DOHH2 (cell line): ENCODE data around the gene CEBPA.

Source experiments
- H3F3A ChIP-seq: fragments of 200-600 bp; sonication (generic), shearing (Covaris generic); 2 replicates; pipeline ENCODE4 v1.6.0; 2016; ENCODE audit warnings: antibody characterized with exemption, mild to moderate bottlenecking; ENCODE audit not compliant: control insufficient read depth, insufficient read depth
- H3K27ac ChIP-seq: fragments of 200-600 bp; sonication (generic); 2 replicates; pipeline ENCODE4 v1.5.1; 2014; ENCODE audit warnings: low read depth, mild to moderate bottlenecking, low read length, moderate library complexity
- H3K27me3 ChIP-seq: fragments of 200-600 bp; sonication (generic); 2 replicates; pipeline ENCODE4 v1.6.1; 2014; ENCODE audit warnings: mild to moderate bottlenecking, low read length, mixed read lengths; ENCODE audit not compliant: control insufficient read depth
- H3K36me3 ChIP-seq: fragments of 200-600 bp; sonication (generic); 2 replicates; pipeline ENCODE4 v1.6.1; 2014; ENCODE audit warnings: mild to moderate bottlenecking, low read length, moderate library complexity, mixed read lengths; ENCODE audit not compliant: control insufficient read depth
- H3K4me1 ChIP-seq: fragments of 200-600 bp; sonication (generic); 2 replicates; pipeline ENCODE4 v1.6.1; 2014; ENCODE audit warnings: mild to moderate bottlenecking, low read length, mixed read lengths; ENCODE audit not compliant: control insufficient read depth
- H3K4me2 ChIP-seq: fragments of 200-600 bp; sonication (generic); 2 replicates; pipeline ENCODE4 v1.6.0; 2014; ENCODE audit warnings: mild to moderate bottlenecking, low read length, moderate library complexity
- H3K4me3 ChIP-seq: fragments of 200-600 bp; sonication (generic); 2 replicates; pipeline ENCODE4 v1.5.1; 2014; ENCODE audit warnings: mild to moderate bottlenecking, low read length, mixed read lengths
- H3K79me2 ChIP-seq: fragments of 200-600 bp; sonication (generic); 2 replicates; pipeline ENCODE4 v1.6.1; 2014; ENCODE audit warnings: mild to moderate bottlenecking, low read length, mixed read lengths; ENCODE audit not compliant: control insufficient read depth
- H3K9me2 ChIP-seq: fragments of 200-600 bp; sonication (generic); replicated peaks from 2 replicates; pipeline ENCODE4 v1.6.1; 2014; ENCODE audit warnings: mild to moderate bottlenecking, low read length, mixed read lengths; ENCODE audit not compliant: control insufficient read depth
- H3K9me3 ChIP-seq: fragments of 200-600 bp; sonication (generic); 2 replicates; pipeline ENCODE4 v1.6.1; 2014; ENCODE audit warnings: antibody characterized with exemption, low read length, mixed read lengths; ENCODE audit not compliant: control insufficient read depth, insufficient read depth
- H4K20me1 ChIP-seq: fragments of 200-600 bp; sonication (generic); 2 replicates; pipeline ENCODE4 v1.6.0; 2014; ENCODE audit warnings: low read depth, mild to moderate bottlenecking, antibody characterized with exemption, low read length, moderate library complexity; ENCODE audit not compliant: control insufficient read depth, insufficient read depth
- EZH2phosphoT487 ChIP-seq: fragments of 200-600 bp; sonication (generic); IDR thresholded peaks from 2 replicates; pipeline ENCODE4 v1.6.1; 2017; ENCODE audit warnings: borderline replicate concordance, mild to moderate bottlenecking, antibody characterized with exemption, low read length, moderate library complexity, mixed read lengths
- TF ChIP-seq, protein P1 (sequence below): fragments of 200-600 bp; sonication (generic); IDR thresholded peaks from one replicate; pipeline ENCODE4 v1.5.1; 2014; ENCODE audit warnings: antibody characterized with exemption, mild to moderate bottlenecking, low read depth, low read length; ENCODE audit not compliant: poor library complexity, severe bottlenecking

The CEBPA gene

DNA sequence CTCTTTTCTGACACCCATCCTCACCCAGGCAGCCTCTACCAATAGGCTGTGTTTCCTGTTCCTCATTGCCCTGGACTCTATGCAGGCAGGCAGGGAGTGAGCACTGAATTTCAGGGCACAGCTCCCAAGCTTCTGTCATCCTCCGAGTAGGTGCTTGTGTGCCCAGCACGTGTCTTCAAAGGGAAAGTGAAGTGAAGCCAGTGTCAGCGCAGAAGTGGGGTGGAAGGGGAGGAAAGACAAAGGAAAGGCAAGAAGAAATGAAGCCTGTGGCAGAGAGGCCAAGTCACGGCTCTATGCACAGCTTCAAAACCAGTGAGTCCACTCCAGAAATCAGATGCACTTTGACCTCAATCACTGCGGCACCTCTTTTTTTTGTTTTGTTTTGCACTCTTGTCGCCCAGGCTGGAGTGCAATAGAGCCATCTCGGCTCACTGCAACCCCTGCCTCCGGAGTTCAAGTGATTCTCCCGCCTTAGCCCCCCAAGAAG is 16.9 kb downstream of the CEBPA start:
- Histone ChIP-seq H3F3A (no peaks in the 10 kb centered on the region), H3K9me2 (no peaks in the 10 kb centered on the region), H4K20me1 (no peaks in the 10 kb centered on the region), H3K4me2 (no peak overlapping the region), H3K4me1 (no peaks in the 10 kb centered on the region), H3K79me2 (no peaks in the 10 kb centered on the region), H3K27me3 (no peaks in the 10 kb centered on the region), H3K36me3 (no peaks in the 10 kb centered on the region), H3K4me3 (no peak overlapping the region), H3K9me3 (no peaks in the 10 kb centered on the region), H3K27ac (no peak overlapping the region)
- TF ChIP-seq EZH2phosphoT487: no peak

DNA sequence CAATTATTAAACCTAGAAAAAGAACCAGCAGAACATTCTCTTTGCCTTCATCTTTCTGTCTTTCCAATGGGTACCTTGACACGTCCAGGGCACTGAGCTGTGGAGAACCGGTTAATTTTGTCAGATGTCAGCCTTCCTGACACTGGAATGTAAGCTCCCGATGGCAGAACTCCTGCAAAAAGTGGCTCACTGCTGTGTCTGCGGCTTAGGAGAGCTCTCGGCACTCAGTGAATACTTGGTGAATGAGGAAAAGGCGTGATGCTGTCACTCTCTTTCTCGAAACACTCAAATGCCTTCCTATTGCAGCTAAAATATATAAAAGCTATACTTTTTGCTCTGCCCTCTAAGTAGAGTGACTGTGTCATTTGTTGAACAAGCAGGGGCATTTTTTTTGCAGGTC is 17.6 kb downstream of the CEBPA start:
- H3K4me1 ChIP-seq: no peaks in the 10 kb centered on the region
- no peaks in the 10 kb centered on the region for H3F3A ChIP-seq
- H3K4me2 ChIP-seq: no peak overlapping the region
- no peaks in the 10 kb centered on the region for H3K9me2 ChIP-seq
- H3K79me2 ChIP-seq: no peaks in the 10 kb centered on the region
- no peak overlapping the region for H3K4me3 ChIP-seq
- no peak overlapping the region for H3K27ac ChIP-seq
- TF ChIP-seq EZH2phosphoT487: no peak
- TF ChIP-seq, protein P1, sequence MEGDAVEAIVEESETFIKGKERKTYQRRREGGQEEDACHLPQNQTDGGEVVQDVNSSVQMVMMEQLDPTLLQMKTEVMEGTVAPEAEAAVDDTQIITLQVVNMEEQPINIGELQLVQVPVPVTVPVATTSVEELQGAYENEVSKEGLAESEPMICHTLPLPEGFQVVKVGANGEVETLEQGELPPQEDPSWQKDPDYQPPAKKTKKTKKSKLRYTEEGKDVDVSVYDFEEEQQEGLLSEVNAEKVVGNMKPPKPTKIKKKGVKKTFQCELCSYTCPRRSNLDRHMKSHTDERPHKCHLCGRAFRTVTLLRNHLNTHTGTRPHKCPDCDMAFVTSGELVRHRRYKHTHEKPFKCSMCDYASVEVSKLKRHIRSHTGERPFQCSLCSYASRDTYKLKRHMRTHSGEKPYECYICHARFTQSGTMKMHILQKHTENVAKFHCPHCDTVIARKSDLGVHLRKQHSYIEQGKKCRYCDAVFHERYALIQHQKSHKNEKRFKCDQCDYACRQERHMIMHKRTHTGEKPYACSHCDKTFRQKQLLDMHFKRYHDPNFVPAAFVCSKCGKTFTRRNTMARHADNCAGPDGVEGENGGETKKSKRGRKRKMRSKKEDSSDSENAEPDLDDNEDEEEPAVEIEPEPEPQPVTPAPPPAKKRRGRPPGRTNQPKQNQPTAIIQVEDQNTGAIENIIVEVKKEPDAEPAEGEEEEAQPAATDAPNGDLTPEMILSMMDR: no peak
- no peaks in the 10 kb centered on the region for H3K27me3 ChIP-seq
- H4K20me1 ChIP-seq: no peaks in the 10 kb centered on the region
- H3K9me3 ChIP-seq: no peaks in the 10 kb centered on the region
- H3K36me3 ChIP-seq: no peaks in the 10 kb centered on the region

DNA sequence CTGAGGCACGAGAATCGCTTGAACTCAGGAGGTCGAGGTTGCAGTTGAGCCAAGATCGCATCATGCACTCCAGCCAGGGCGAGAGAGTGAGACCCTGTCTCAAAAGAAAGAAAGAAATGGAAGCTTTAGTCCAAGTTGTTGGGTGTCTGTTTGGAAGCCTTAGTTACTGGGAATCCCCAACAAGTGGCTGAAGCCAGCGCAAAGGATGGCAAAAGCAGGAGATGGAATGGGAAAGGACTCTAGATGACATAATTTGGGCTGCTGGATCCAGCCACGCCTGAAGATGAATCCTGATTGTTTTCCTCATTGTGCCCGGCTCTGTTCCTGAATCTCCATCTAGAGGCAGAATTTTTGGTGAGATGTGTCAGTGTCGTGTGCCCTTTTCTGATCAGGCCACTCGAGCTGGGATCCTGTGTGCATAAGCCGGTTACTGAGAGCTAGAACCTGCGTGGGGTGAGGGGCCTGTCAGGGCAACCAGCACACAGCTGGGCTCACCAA is 18.1 kb downstream of the CEBPA start:
- H3F3A ChIP-seq: no peaks in the 10 kb centered on the region
- H3K4me2 ChIP-seq: no peak overlapping the region
- TF ChIP-seq EZH2phosphoT487: no peak
- TF ChIP-seq, protein P1: no peak

DNA sequence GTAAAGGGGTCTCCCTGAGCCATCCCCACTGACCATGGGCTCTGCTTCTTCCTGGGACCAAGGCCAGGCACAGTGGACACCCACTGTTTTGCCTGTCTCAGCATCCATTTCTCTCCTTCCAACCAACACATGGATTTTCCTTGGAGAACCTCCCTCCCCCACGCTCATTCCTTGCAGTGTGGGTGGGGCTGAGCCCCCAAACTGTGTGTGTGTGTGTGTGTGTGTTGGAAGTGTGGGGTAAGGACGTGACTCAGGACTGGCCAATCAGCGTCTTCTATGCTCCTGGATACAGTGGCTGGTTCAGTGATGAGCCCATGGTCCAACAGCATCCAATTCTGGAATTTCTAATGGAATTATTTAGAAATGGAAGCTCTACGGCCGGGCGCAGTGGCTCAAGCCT is 18.7 kb downstream of the CEBPA start:
- H3K36me3 ChIP-seq: no peaks in the 10 kb centered on the region
- H3K27me3 ChIP-seq: no peaks in the 10 kb centered on the region
- no peaks in the 10 kb centered on the region for H4K20me1 ChIP-seq
- no peaks in the 10 kb centered on the region for H3K4me1 ChIP-seq
- no peaks in the 10 kb centered on the region for H3K9me2 ChIP-seq
- H3K4me3 ChIP-seq: no peak overlapping the region
- no peaks in the 10 kb centered on the region for H3F3A ChIP-seq
- H3K79me2 ChIP-seq: no peaks in the 10 kb centered on the region
- H3K9me3 ChIP-seq: no peaks in the 10 kb centered on the region
- H3K4me2 ChIP-seq: no peak overlapping the region
- TF ChIP-seq EZH2phosphoT487: no peak
- TF ChIP-seq, protein P1: no peak
- H3K27ac ChIP-seq: no peak overlapping the region

More for the DNA sequence above, 18.1 kb downstream of the CEBPA start:
- no peaks in the 10 kb centered on the region for H3K36me3 ChIP-seq
- no peaks in the 10 kb centered on the region for H4K20me1 ChIP-seq
- no peak overlapping the region for H3K27ac ChIP-seq
- no peaks in the 10 kb centered on the region for H3K79me2 ChIP-seq
- no peaks in the 10 kb centered on the region for H3K4me1 ChIP-seq
- no peaks in the 10 kb centered on the region for H3K27me3 ChIP-seq
- H3K9me3 ChIP-seq: no peaks in the 10 kb centered on the region
- H3K4me3 ChIP-seq: no peak overlapping the region
- H3K9me2 ChIP-seq: no peaks in the 10 kb centered on the region
